ENCODE measurements around the gene ABCB8. TPM values are rescaled to one million over a fixed set of nuclear protein-coding genes. Genes with fewer than 3 reads are reported as not detected.
A peak's percentile ranks its signal among the peaks of the same experiment; 100 is the strongest.

ABCB8 gene
- total and polyA plus RNA-seq, 8 donors = 20.5 to 52.1 (median 26.9) TPM

GRCh38 chr7:151001546-151001945 lies 26.7 kb upstream of the ABCB8 start:
- peaks cover 0 to 5% of the 10 kb centered on the region in 2 donors for H3K36me3 ChIP-seq
- TF ChIP-seq CTCF (IDR thresholded peaks at IDR 0.05) = no peak
- intact Hi-C loops (cut with DNase I) = no loop called here
- peaks cover 0 to 9% of the 10 kb centered on the region in 2 donors for H3K27me3 ChIP-seq
- H3K9me3 ChIP-seq = no peaks in the 10 kb centered on the region
- peaks cover 0 to 4% of the 10 kb centered on the region in 2 donors for H3K4me1 ChIP-seq
- no peak overlapping the region for H3K27ac ChIP-seq
- DNase-seq = peak in 1 of 4 donors; percentile 66
- no peak overlapping the region for H3K4me3 ChIP-seq
- no peak for ATAC-seq

- DNase-seq = peak in 3 of 4 donors; percentile 55 to 69 (median 64)
- no peak for TF ChIP-seq CTCF (IDR thresholded peaks at IDR 0.05)
- peaks cover 9 to 19% of the 10 kb centered on the region in 2 donors for H3K4me1 ChIP-seq
- ATAC-seq = peak; percentile 85
- H3K36me3 ChIP-seq = peaks cover 0 to 5% of the 10 kb centered on the region in 2 donors
- H3K27ac ChIP-seq = no peak overlapping the region
- peaks cover 0 to 9% of the 10 kb centered on the region in 2 donors for H3K27me3 ChIP-seq
- no peak overlapping the region for H3K4me3 ChIP-seq
- intact Hi-C loops (cut with DNase I) = no loop called here
- H3K9me3 ChIP-seq = no peaks in the 10 kb centered on the region
These were observed 24.7 kb upstream of the ABCB8 start for GRCh38 chr7:151003572-151003971.

DNA sequence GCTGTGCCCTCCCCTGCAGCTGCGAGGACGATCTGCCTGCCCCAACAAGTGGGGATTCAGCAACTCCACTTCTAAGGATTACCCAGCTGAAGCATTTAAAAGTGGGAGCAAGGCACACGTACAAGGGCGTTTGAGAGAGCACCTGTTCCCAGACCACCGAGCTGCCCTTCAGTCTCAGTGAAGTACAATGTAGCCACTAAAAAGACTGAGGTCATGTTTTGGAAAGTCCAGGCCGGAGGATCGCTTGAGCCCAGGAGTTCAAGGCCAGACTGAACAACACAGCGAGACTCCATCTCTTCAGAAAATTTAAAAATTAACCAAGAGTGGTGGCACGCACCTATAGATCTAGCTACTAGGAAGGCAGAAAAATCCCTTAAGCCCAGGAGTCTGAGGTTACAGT lies 22.7 kb upstream of the ABCB8 start:
- no peak for TF ChIP-seq CTCF (IDR thresholded peaks at IDR 0.05)
- Histone ChIP-seq H3K27ac (no peak overlapping the region), H3K9me3 (no peaks in the 10 kb centered on the region), H3K27me3 (peaks cover 0 to 29% of the 10 kb centered on the region in 2 donors), H3K4me1 (peaks cover 10 to 32% of the 10 kb centered on the region in 2 donors), H3K4me3 (no peak overlapping the region), H3K36me3 (peaks cover 0 to 5% of the 10 kb centered on the region in 2 donors)
- intact Hi-C loops (cut with DNase I) = no loop called here
- DNase-seq = no peak
- no peak for ATAC-seq

DNA sequence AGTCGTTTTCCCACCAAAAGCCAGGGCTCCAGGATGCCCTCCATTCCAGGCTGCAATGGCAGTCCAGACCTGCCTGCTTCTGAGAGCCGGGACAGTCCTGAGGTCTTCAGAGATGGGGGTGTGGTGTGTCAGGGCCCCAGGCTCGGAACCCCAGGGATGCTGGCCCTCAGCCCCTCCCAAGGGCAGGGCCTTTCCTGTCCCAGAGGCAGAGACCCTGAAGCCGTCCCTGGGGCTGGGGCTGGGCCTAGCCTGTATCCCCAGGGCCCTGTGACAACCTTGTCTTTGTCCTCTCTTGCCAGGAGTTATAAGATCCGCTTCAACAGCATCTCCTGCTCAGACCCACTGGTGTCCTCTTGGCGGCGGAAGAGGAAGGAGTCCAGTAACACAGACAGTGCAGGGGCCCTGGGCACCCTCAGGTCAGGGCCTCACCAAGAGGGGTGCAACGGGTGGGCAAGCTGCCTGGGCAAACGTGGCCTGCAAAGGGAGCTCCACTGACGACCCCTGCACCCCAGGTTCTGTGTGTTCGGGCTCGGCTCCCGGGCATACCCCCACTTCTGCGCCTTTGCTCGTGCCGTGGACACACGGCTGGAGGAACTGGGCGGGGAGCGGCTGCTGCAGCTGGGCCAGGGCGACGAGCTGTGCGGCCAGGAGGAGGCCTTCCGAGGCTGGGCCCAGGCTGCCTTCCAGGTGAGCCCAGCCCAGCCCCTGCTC lies 21.5 kb upstream of the ABCB8 start:
- Histone ChIP-seq H3K4me1 (peaks cover 16 to 40% of the 10 kb centered on the region in 2 donors), H3K27me3 (peaks cover 0 to 40% of the 10 kb centered on the region in 2 donors), H3K36me3 (no peaks in the 10 kb centered on the region), H3K27ac (peak overlapping the region in 1 of 2 donors; percentile 7), H3K4me3 (no peak overlapping the region), H3K9me3 (no peaks in the 10 kb centered on the region)
- DNase-seq = no peak
- ATAC-seq = no peak
- TF ChIP-seq CTCF (IDR thresholded peaks at IDR 0.05) = no peak
- intact Hi-C loops (cut with DNase I) = no loop called here

DNA sequence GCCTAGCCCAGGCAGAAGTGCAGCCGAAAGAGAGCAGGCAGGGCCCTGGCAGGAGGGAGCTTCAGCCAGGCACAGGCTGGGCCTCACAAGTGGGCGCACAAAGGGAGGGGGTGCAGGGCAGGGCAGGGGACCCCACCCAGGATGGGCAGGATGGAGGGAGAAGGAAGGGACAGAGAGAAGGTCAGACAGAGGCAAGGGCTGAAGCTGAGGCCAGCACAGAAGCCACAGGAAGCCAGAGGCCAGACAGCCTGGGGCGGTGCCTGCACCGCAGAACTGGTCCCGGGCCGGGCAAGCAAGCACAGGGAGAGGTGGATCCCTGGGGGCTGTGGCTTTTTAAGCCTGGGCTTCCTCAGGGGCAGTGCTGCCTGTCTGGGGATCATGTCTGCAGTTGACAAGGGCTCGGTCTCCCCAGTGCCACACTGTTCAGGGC lies 20.8 kb upstream of the ABCB8 start:
- Histone ChIP-seq H3K9me3 (no peaks in the 10 kb centered on the region), H3K4me1 (peaks cover 16 to 44% of the 10 kb centered on the region in 2 donors), H3K27me3 (peaks cover 0 to 47% of the 10 kb centered on the region in 2 donors), H3K36me3 (no peaks in the 10 kb centered on the region), H3K27ac (peak overlapping the region; percentile 7 to 17), H3K4me3 (no peak overlapping the region)
- TF ChIP-seq CTCF (IDR thresholded peaks at IDR 0.05) = no peak
- intact Hi-C loops (cut with DNase I) = no loop called here
- DNase-seq (peak in 1 of 4 donors; percentile 55), ATAC-seq (no peak)

Data from left lung (tissue), 10 donors.